CD4-positive, alpha-beta T cell treated with Interleukin-17A for 1 hour (primary cell): Measurements from ENCODE around the gene CYP2D6.
"Not testable (repeated sequence)": the region's sequence is repeated elsewhere in the genome, so short reads cannot be mapped to it uniquely, and the experiment has no call there.

Experiments
- DNase-seq: peaks from one replicate; pipeline ENCODE4 v3.0.0-alpha.2; 2020

The CYP2D6 gene

DNA sequence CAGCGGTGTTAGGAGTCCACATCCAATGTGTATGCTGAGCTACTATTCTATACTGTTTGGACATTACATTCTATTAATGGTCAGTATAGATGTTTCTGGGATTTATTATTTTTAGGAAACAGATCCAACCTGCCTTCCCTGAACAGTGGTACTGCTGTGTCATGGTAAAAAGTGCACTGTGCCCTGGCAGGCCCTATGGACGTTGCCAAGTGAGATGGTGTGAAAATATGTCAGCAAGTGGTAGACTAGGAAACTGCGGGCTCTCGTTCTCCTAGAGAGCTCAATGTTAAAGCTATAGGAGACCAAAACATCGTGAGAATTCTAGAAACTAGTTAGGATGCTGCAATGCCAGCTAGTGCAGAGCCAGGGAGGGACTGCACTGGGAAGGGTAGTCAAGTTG lies 26.0 kb upstream of the CYP2D6 start:
- no peak for DNase-seq

GRCh38 chr22:42156121-42156520 lies 25.5 kb upstream of the CYP2D6 start:
- no peak for DNase-seq

DNA sequence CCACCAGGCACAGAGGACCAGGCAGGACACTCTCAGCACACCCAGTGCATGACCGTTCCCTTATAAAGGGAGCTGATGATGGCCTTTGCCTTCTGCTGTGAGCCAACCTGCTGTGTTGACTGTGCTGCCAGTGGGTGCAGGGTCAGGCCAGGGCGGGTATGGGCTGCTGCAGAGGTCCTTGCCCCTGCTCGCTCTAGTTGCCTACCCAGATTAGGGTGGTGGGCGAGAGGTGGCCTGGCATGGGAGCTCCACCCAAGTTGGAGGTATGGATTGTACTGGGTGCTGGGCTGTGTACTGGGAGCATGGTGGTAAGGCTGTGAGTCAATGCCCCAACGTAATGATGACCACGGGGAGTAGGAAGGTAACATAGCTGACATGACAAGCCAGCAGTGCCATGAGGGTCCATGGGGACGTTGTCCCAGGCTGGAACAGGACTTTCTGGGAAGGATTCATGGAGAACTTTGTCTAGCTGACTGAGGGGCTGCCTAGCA lies 24.5 kb upstream of the CYP2D6 start:
- DNase-seq = no peak

DNA sequence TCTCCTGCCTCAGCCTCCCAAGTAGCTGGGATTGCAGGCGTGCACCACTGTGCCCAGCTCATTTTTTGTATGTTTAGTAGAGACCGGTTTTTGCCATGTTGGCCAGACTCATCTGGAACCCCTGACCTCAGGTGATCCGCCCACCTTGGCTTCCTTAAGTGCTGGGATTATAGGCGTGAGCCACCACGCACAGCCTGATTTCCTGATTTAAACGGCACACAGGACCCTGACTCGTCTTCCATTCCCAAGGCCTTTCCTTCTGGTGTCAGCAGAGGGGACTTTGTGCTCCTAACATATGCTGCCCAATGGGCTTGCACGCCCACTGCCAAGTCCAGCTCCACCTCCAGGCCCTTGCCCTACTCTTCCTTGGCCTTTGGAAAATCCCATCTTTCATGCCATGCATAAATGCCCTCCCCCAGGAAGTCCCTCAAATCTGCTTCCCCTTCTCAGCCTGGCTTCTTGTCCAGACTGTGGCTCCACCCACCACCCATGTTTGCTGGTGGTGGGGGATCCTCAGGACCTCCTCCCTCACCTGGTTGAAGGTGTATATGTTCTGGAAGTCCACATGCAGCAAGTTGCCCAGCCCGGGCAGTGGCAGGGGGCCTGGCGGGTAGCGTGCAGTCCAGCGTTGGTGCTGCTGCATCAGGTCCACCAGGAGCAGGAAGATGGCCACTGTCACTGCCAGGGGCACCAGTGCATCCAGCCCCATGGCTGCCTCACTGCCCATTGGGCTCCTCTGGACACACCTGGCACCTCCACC lies 23.9 kb upstream of the CYP2D6 start:
- no peak for DNase-seq

- DNase-seq = no peak
Measured at GRCh38 chr22:42152661-42153270, 22.2 kb upstream of the CYP2D6 start.

DNA sequence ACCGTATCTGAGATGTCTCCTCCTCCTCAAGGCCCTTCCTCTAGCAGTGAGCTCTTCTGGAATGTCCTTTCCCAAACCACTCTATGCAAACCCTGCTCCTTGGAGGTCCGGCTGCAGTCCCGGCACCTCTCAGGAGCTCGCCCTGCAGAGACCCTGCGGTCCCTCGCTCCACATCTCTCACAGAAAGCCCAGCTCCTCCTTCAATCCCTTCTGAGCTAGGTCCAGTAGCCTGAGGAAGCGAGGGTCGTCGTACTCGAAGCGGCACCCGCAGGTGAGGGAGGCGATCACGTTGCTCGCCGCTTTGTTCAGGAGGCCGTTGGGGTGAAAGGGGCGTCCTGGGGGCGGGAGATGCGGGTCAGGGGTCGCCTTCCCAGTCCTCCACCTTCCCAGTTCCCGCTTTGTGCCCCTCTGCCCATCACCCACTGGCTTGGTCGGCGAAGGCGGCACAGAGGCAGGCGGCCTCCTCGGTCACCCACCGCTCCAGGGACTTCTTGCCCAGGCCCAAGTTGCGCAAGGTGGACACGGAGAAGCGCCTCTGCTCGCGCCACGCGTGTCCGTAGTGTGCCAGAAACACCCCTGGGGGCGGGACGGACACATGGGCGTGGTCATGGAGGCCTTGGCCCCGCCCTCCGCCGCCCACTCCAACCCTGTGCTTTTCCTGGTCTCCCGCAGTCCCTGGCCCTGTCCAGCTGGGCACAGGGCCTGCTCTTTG lies 21.5 kb upstream of the CYP2D6 start:
- DNase-seq = no peak

DNA sequence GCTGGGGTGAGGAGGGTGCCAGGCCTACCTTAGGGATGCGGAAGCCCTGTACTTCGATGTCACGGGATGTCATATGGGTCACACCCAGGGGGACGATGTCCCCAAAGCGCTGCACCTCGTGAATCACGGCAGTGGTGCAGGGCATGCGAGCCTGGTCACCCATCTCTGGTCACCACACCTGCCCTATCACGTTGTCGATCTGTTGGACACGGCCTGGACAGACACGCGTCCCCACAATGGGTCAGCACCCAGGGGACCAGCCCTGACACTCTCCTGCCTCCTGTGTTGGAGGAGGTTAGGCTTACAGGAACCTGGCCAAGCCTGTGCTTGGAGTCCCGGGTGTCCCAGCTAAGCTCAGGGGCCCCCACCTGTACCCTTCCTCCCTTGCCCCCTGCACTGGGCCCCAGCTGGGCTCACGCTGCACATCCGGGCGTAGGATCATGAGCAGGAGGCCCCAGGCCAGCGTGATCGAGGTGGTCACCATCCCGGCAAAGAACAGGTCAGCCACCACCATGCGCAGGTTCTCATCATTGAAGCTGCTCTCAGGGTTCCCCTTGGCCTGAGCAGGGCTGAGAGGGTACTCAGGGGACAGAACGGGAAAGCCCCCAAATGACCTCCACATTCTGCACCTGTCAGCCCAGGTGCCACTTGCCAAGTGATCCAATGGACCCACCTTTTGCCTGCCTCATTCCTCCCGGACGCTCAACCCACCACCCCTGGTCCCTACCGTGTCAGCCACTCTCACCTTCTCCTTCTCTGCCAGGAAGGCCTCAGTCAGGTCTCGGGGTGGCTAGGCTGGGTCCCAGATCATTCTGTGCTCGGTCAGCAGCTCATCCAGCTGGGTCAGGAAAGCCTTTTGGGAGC lies 20.3 kb upstream of the CYP2D6 start:
- no peak for DNase-seq

DNA sequence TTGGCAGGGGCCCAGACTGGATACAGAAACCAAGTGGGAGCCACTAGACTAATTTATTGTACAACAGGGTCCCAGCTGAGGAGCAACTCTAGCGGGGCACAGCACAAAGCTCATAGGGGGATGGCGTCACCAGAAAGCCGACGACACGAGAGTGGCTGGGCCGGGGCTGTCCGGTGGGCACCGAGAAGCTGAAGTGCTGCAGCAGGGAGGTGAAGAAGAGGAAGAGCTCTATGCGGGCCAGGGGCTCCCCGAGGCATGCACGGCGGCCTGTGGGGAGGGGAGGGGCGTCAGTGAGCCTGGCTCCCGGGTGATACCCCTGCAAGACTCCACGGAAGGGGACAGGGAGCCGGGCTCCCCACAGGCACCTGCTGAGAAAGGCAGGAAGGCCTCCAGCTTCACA lies 19.2 kb upstream of the CYP2D6 start:
- DNase-seq = not testable (repeated sequence)

DNA sequence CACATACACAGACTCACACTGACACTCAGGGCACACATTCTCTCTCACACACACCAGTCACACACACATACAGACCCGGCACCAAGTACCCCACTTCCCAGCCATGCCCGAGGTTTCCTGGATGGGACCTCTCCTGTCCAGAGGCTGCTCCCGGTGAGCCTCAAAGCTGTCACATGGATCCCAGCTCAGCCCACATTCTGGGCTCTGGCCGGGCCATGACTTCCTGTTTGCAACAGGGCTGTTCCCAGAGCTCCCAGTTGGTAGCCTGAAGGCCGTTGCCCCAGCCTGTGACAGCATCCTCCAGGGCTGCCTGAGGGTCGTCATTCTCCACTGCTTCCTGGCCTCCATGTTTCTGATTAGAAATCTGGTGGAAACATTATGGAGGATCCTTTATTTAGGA lies 14.6 kb upstream of the CYP2D6 start:
- DNase-seq = no peak

- not testable (repeated sequence) for DNase-seq
Measured at GRCh38 chr22:42143859-42144822, 13.5 kb upstream of the CYP2D6 start.

GRCh38 chr22:42142771-42143461 lies 12.3 kb upstream of the CYP2D6 start:
- DNase-seq = no peak

DNA sequence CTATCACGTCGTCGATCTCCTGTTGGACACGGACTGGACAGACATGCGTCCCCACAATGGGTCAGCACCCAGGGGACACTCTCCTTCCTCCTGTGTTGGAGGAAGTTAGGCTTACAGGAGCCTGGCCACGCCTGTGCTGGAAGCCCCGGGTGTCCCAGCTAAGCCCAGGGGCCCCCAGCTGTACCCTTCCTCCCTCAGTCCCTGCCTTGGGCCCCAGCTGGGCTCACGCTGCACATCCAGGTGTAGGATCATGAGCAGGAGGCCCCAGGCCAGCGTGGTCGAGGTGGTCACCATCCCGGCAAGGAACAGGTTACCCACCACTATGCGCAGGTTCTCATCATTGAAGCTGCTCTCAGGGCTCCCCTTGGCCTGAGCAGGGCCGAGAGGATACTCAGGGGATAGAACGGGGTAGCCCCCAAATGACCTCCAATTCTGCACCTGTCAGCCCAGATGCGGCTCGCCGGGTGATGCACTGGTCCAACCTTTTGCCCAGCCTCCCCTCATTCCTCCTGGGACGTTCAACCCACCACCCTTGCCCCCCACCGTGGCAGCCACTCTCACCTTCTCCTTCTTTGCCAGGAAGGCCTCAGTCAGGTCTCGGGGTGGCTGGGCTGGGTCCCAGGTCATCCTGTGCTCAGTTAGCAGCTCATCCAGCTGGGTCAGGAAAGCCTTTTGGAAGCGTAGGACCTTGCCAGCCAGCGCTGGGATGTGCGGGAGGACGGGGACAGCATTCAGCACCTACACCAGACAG lies 10.9 kb upstream of the CYP2D6 start:
- DNase-seq = not testable (repeated sequence)

- DNase-seq = not testable (repeated sequence)
Measured at GRCh38 chr22:42140153-42140552, 9.5 kb upstream of the CYP2D6 start.

GRCh38 chr22:42139508-42139907 lies 8.9 kb upstream of the CYP2D6 start:
- DNase-seq = not testable (repeated sequence)

- peak; percentile 6 for DNase-seq
Measured at GRCh38 chr22:42138972-42139371, 8.4 kb upstream of the CYP2D6 start.

- DNase-seq = no peak
Measured at GRCh38 chr22:42138122-42138770, 7.6 kb upstream of the CYP2D6 start.

DNA sequence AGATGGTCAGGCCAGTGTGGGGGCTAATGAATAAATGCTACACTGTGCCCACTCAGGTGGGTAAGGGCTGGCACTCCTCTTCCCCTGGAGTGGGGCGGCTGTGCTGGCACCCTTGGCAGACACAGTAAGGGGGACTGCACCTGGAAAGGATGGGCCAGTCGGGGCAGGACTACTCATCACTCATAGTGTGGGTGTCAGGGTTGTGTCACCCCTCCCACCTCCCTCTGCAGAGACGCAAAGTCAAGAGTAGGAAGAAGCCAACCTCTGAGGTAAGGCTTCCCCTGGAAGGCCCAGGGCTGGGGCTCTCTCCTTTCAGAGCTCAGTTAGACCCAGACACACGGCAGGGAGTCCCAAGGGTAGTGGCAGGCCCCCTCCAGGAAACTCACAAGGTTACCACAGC lies 5.1 kb upstream of the CYP2D6 start:
- not testable (repeated sequence) for DNase-seq

- DNase-seq = no peak
Measured at GRCh38 chr22:42134100-42135020, 3.8 kb upstream of the CYP2D6 start.

DNA sequence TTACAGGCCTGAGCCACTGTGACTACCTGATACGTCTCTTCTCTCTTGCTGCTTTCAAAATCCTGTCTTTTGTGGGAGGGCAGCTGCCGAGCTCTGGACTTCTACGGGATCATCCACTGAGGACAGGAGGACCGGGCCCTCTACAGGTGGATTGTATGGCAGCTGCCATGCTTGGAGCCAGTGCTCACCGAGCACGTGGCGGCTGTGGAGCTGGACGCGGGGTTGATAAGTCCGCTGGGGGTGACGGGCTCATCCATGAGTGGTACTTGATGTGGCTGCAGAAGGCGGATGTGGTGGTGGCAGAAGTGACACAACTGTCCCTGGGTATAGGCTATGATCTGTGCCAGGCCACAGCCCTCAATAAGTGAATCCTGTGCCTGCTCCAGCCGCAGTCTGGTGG lies 1.8 kb upstream of the CYP2D6 start:
- no peak for DNase-seq
